Cardiac fibroblast (primary cell): ENCODE data around the gene TUBB4B.

ENCODE experiments used
- DNase-seq, 2 donors: peaks; one replicate each; pipeline versions ENCODE4 v3.0.0 to v3.0.0-alpha.2; 2010; ENCODE audit warnings: low read depth in 2 of 2
- H3K4me3 ChIP-seq, 2 donors: replicated peaks in 1 of 2; 1 replicate in 1 of 2; 2 replicates in 1 of 2; pipeline ENCODE4 v1.5.1; 2011; ENCODE audit warnings: low read depth in 2 of 2, low read length in 2 of 2, mild to moderate bottlenecking in 2 of 2, moderate library complexity in 1 of 2
- CTCF ChIP-seq: IDR thresholded peaks from one replicate; pipeline ENCODE4 v1.5.1; 2011; ENCODE audit warnings: low read depth, mild to moderate bottlenecking, low read length, inconsistent platforms

The TUBB4B gene

GRCh38 chr9:137240841-137241489, at the start of gene TUBB4B:
Gene TUBB4B, plus strand, starts transcription at chr9:137241287. Its CDS starts 74 bp downstream, at chr9:137241361.
- TF ChIP-seq CTCF, result no peak
- H3K4me3 ChIP-seq, result peak within 1 kb of the TSS; percentile 70 to 93
- DNase-seq, result peak; percentile 100

GRCh38 chr9:137191691-137192447, 49.2 kb upstream of the TUBB4B start:
- H3K4me3 ChIP-seq, result no peak overlapping the region
- TF ChIP-seq CTCF, result no peak
- no peak for DNase-seq

- DNase-seq, result no peak
- no peak for TF ChIP-seq CTCF
- no peak overlapping the region for H3K4me3 ChIP-seq
Observed at GRCh38 chr9:137192448-137192780, 48.7 kb upstream of the TUBB4B start.

- no peak for DNase-seq
- no peak overlapping the region for H3K4me3 ChIP-seq
- TF ChIP-seq CTCF, result no peak
Observed at GRCh38 chr9:137192859-137193258, 48.2 kb upstream of the TUBB4B start.

- DNase-seq, result no peak
- TF ChIP-seq CTCF, result no peak
- H3K4me3 ChIP-seq, result no peak overlapping the region
Observed at GRCh38 chr9:137193771-137194170, 47.3 kb upstream of the TUBB4B start.

GRCh38 chr9:137194388-137194787, 46.7 kb upstream of the TUBB4B start:
- H3K4me3 ChIP-seq, result no peak overlapping the region
- TF ChIP-seq CTCF, result no peak
- no peak for DNase-seq
